DND-41 (cell line): ENCODE data around the gene OR51S1.

ENCODE experiments used
- EZH2 ChIP-seq: IDR thresholded peaks from 3 replicates; pipeline ENCODE4 v1.6.1; 2012; ENCODE audit warnings: borderline replicate concordance, low read depth, mild to moderate bottlenecking, moderate library complexity, low read length, inconsistent platforms; ENCODE audit not compliant: severe bottlenecking
- TF ChIP-seq, protein P1 (sequence below): IDR thresholded peaks from 2 replicates; pipeline ENCODE4 v1.5.1; 2012; ENCODE audit warnings: borderline replicate concordance, low read length, moderate library complexity, mild to moderate bottlenecking; ENCODE audit not compliant: poor library complexity, severe bottlenecking; ENCODE audit errors: extremely low read depth

DNA sequence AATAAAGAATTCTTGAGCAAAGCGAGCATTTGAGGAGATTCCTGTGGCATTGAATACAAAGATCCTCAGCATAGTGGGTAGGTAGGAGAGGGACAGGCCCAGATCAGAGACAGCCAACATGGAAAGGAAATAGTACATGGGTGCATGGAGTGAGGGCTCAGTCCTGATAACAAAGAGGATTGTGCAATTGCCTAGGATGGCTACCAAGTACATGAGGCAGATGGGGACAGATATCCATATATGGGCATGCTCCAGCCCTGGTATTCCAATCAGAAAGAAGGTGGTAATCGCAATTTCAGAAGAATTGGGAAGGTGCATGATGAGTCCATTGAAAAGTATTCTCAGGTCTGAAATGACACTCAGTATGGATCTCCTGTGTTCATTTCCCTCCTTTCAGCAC lies 41.3 kb upstream of the OR51S1 start:
- TF ChIP-seq, protein P1, sequence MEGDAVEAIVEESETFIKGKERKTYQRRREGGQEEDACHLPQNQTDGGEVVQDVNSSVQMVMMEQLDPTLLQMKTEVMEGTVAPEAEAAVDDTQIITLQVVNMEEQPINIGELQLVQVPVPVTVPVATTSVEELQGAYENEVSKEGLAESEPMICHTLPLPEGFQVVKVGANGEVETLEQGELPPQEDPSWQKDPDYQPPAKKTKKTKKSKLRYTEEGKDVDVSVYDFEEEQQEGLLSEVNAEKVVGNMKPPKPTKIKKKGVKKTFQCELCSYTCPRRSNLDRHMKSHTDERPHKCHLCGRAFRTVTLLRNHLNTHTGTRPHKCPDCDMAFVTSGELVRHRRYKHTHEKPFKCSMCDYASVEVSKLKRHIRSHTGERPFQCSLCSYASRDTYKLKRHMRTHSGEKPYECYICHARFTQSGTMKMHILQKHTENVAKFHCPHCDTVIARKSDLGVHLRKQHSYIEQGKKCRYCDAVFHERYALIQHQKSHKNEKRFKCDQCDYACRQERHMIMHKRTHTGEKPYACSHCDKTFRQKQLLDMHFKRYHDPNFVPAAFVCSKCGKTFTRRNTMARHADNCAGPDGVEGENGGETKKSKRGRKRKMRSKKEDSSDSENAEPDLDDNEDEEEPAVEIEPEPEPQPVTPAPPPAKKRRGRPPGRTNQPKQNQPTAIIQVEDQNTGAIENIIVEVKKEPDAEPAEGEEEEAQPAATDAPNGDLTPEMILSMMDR = no peak
- TF ChIP-seq EZH2 = no peak
